Lower lobe of right lung (tissue), 2 donors: ENCODE results near the gene MAP3K5. TPM values are rescaled to one million over a fixed set of nuclear protein-coding genes. Genes with fewer than 3 reads are reported as not detected.

Experiments used
- ATAC-seq, 2 donors: fragments of 200-7000 bp; cut with Tn5 transposase; one replicate each; pipeline ENCODE4 v1.9.1; 2020 to 2022; ENCODE audit warnings: mild to moderate bottlenecking in 2 of 2, moderate library complexity in 2 of 2
- DNase-seq: peaks from one replicate; pipeline ENCODE4 v3.0.0-alpha.2; 2020
- H3K27ac ChIP-seq: fragments of 200-600 bp; one replicate; pipeline ENCODE4 v1.8.0; 2022
- H3K27me3 ChIP-seq: fragments of 200-600 bp; one replicate; pipeline ENCODE4 v1.8.0; 2022; ENCODE audit warnings: low read depth
- H3K36me3 ChIP-seq: fragments of 200-600 bp; one replicate; pipeline ENCODE4 v1.8.0; 2022; ENCODE audit warnings: mild to moderate bottlenecking
- H3K4me1 ChIP-seq: fragments of 200-600 bp; one replicate; pipeline ENCODE4 v1.8.0; 2022
- H3K4me3 ChIP-seq: fragments of 200-600 bp; one replicate; pipeline ENCODE4 v1.8.0; 2022; ENCODE audit warnings: mild to moderate bottlenecking
- H3K9me3 ChIP-seq: fragments of 200-600 bp; one replicate; pipeline ENCODE4 v1.8.0; 2022
- intact Hi-C: fragments of 100-400 bp; cut with DNase I; formaldehyde crosslinking; loops from one replicate; pipeline ENCODE4 v1.11.0; 2022
- total RNA-seq: library from RNA; stranded (reverse); fragmentation: NEBNext Ultra II Directional; extraction: Animal tissue kit (Norgen Biotek cat#: 25700); gene quantifications from one replicate; pipeline ENCODE4 v1.2.1, GENCODE V29; 2021
- TF ChIP-seq, protein P1 (sequence below): fragments of 200-600 bp; IDR thresholded peaks from one replicate; pipeline ENCODE4 v1.8.0; 2022; ENCODE audit warnings: antibody characterized with exemption, mild to moderate bottlenecking
- donor health status: DM: no; HTN: yes; CAD: no; lungs with severe emphysema.

MAP3K5 gene
- total RNA-seq, 1 donor from 2014 or later = 32.0 TPM

DNA sequence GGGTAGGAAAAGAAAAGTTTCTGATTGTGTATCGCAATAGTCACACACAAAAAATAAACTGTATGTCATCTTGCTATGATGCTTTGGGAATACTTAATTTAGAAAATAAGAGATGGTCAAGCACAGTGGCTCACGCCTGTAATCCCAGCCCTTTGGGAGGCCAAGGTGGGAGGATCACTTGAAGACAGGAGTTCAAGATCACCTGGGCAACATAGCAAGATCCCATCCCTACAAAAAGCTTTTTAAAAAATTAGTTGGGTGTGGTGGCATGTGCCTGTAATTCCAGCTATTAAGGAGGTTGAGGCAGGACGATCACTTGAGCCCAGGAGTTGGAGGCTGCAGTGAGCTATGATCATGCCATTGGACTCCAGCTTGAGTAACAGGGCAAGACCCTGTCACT is 269.6 kb downstream of the MAP3K5 start:
- Histone ChIP-seq H3K4me3 (no peak overlapping the region), H3K36me3 (no peaks in the 10 kb centered on the region), H3K9me3 (no peaks in the 10 kb centered on the region), H3K4me1 (peaks cover 18% of the 10 kb centered on the region), H3K27ac (no peak overlapping the region), H3K27me3 (no peaks in the 10 kb centered on the region)
- TF ChIP-seq, protein P1, sequence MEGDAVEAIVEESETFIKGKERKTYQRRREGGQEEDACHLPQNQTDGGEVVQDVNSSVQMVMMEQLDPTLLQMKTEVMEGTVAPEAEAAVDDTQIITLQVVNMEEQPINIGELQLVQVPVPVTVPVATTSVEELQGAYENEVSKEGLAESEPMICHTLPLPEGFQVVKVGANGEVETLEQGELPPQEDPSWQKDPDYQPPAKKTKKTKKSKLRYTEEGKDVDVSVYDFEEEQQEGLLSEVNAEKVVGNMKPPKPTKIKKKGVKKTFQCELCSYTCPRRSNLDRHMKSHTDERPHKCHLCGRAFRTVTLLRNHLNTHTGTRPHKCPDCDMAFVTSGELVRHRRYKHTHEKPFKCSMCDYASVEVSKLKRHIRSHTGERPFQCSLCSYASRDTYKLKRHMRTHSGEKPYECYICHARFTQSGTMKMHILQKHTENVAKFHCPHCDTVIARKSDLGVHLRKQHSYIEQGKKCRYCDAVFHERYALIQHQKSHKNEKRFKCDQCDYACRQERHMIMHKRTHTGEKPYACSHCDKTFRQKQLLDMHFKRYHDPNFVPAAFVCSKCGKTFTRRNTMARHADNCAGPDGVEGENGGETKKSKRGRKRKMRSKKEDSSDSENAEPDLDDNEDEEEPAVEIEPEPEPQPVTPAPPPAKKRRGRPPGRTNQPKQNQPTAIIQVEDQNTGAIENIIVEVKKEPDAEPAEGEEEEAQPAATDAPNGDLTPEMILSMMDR = no peak
- intact Hi-C loops = no loop called here
- ATAC-seq (no peak), DNase-seq (no peak)

DNA sequence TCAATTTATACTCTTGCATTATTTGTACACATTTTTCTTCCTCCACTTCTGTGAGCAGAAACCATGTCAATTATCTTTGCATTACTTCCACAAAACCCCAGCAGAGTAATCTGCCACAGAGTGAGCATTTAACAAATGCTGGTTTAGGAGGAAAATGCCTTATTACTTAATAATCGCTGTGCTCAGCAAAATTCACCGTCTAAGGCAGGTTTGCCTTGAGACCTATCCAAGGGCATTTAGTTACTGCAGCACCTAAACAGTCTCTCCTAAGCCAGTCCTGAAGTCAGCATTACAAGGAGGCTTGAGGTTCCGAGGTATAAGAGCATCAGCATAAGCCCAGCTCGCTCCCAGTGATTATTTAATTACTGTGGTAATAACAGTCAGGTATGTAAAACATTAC is 270.4 kb downstream of the MAP3K5 start:
- Histone ChIP-seq H3K4me3 (no peak overlapping the region), H3K4me1 (peaks cover 13% of the 10 kb centered on the region), H3K9me3 (no peaks in the 10 kb centered on the region), H3K27me3 (no peaks in the 10 kb centered on the region), H3K27ac (no peak overlapping the region), H3K36me3 (no peaks in the 10 kb centered on the region)
- DNase-seq (no peak), ATAC-seq (no peak)
- TF ChIP-seq, protein P1 = no peak
- intact Hi-C loops = no loop called here

DNA sequence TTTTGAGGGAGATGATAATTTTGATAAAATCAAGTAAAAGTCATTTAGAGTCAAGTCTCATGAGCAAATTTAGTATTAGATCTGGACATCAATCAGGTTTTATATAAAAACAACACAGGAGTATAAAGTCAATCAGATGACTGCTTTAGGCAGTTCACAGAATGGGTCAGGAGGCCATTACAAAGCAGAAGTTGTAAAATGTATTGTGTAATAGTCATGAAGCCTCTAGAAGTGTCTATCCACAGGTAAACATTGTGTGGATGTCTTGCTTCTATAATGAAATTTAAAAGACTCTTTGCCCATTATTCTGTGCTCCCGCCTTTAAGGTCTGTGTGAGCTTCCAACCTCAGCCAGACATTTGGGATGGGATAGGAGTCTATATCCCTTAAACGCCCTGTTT is 270.9 kb downstream of the MAP3K5 start:
- Histone ChIP-seq H3K36me3 (no peaks in the 10 kb centered on the region), H3K4me1 (peaks cover 8% of the 10 kb centered on the region), H3K27ac (no peak overlapping the region), H3K27me3 (no peaks in the 10 kb centered on the region), H3K4me3 (no peak overlapping the region), H3K9me3 (no peaks in the 10 kb centered on the region)
- TF ChIP-seq, protein P1 = no peak
- no peak for ATAC-seq
- intact Hi-C loops = no loop called here
- DNase-seq = no peak

DNA sequence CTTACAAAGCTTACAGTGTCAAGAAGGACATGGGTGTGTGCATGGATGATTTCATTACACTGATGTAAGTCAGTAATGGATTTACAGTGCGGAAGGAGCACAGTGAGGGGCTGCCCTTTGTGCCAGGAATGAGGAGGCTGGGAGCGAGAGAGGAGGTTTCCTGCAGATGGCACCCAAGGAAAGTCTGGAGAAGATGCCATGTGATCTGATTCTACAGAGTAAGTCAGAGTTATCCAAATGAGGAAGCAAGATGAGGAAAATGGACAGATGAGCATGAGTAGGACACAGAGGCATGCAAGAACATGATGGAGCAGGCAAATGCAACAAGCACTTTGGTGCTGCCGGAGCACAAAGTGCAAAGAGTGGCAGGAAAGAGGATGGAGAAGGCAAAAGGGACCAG is 271.8 kb downstream of the MAP3K5 start:
- ATAC-seq = no peak
- no peak overlapping the region for H3K27ac ChIP-seq
- H3K4me1 ChIP-seq = peaks cover 2% of the 10 kb centered on the region
- no peaks in the 10 kb centered on the region for H3K36me3 ChIP-seq
- no peak for DNase-seq
- H3K9me3 ChIP-seq = no peaks in the 10 kb centered on the region
- H3K4me3 ChIP-seq = no peak overlapping the region
- TF ChIP-seq, protein P1 = no peak
- H3K27me3 ChIP-seq = no peaks in the 10 kb centered on the region
- intact Hi-C loops = no loop called here

DNA sequence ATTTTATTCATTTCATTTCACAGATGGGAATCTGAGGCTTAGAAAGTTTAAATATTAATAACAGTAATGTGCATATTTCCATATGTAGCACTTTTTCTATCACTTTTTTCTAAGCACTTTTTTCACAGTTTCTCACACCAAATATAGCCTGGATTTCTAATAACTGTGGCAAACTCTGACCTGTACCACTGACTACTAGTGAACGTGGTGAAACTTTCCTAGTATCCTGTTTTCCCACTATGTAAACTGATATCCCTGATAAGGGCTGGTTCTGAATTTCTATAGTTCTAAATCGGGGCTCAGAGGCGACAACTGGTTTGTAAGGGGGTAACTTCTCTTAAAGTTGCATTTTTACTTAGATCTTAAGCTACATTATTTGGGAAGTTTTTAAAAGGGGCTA is 274.7 kb downstream of the MAP3K5 start:
- no peak for ATAC-seq
- TF ChIP-seq, protein P1 = no peak
- Histone ChIP-seq H3K4me1 (no peaks in the 10 kb centered on the region), H3K9me3 (no peaks in the 10 kb centered on the region), H3K4me3 (no peak overlapping the region), H3K36me3 (no peaks in the 10 kb centered on the region), H3K27ac (no peak overlapping the region), H3K27me3 (no peaks in the 10 kb centered on the region)
- DNase-seq = no peak
- intact Hi-C loops = no loop called here

DNA sequence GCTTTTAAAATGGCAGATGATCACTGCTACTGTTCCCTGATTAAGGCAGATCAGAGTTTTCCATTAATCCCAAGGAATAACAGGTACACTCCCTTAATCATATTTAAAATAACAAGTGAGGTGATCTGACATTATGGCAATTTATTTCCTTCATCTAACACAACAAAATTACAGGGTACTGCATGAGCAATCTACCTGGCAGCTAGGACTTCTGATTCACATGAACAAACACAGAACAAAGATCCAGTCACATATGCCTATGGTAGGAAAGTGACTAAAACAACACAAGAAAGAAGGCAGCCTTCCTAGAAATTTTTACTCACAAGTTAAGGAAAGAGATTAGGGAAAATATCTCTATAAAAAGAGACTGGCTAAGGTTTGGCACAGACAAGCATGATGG is 275.3 kb downstream of the MAP3K5 start:
- H3K27ac ChIP-seq = no peak overlapping the region
- intact Hi-C loops = no loop called here
- H3K27me3 ChIP-seq = no peaks in the 10 kb centered on the region
- H3K9me3 ChIP-seq = no peaks in the 10 kb centered on the region
- no peak overlapping the region for H3K4me3 ChIP-seq
- DNase-seq (no peak), ATAC-seq (no peak)
- no peaks in the 10 kb centered on the region for H3K36me3 ChIP-seq
- TF ChIP-seq, protein P1 = no peak
- H3K4me1 ChIP-seq = no peaks in the 10 kb centered on the region
